Eye (tissue), 1 donor: ENCODE data around the gene MT1E.
A peak's percentile ranks its signal among the peaks of the same experiment; 100 is the strongest.
"Not testable (repeated sequence)": the region's sequence is repeated elsewhere in the genome, so short reads cannot be mapped to it uniquely, and the experiment has no call there.

Experiments
- DNase-seq: peaks from one replicate; pipeline ENCODE4 v3.0.0-alpha.2; 2015

MT1E gene

DNA sequence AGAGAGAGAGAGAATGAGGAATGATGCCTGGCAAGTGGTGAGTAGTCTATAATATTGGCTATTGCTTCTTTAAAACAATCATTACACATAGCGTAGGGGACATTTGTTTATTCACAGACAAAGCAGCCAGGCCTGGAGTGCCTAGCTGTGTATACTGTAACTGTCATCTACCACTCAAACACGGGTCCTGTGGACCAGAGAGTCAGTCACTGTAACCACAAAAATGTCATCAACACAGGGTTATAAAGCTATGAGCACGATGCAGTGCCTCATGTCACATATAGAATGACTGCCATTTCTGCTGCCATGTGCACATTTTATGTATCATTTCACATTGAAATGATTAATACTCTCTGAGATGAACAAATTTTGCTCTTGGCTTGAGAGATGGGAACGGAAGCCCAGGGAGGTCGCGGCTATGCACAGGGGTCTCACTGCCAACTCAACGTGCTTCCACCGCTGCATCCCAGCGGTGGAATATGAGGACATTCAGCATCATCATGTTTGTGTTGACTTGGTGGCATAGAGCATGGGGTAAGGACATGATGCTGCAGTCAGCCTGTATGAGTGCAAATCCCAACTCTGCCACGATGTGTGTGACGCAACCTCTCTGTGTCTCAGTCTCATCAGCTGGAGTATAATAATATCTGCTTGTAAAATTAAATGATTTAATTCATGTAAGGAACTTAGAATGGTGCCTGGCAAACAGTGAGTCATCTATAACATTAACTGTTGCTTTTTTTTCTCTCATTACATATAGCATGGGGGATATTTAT is 47.4 kb downstream of the MT1E start:
- DNase-seq = no peak

DNA sequence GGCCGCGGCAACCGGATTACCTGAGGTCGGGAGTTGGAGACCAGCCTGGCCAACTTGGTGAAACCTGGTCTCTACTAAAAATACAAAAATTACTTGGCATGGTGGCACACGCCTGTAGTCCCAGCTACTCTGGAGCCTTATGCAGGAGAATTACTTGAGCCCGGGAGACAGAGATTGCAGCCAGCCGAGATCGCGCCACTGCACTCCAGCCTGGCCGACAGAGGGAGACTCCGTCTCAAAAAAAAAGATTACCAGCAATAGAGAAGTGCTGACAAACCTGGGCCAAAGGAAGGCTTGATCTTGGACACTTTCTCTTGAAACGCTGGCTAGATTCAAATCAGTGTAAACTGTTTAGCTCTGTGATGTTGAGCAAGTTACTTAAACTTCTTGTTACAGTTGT is 48.3 kb downstream of the MT1E start:
- DNase-seq = peak; percentile 56

DNA sequence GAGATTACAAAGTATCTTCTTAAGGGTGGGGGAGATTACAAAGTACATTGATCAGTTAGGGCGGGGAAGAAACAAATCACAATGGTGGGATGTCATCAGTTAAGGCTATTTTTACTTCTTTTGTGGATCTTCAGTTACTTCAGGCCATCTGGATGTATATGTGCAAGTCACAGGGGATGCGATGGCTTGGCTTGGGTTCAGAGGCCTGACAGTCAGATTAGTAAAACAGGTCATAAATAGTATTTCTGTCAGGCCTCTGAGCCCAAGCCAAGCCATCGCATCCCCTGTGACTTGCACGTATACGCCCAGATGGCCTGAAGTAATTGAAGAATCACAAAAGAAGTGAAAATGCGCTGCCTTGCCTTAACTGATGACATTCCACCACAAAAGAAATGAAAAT is 49.0 kb downstream of the MT1E start:
- DNase-seq = not testable (repeated sequence)

DNA sequence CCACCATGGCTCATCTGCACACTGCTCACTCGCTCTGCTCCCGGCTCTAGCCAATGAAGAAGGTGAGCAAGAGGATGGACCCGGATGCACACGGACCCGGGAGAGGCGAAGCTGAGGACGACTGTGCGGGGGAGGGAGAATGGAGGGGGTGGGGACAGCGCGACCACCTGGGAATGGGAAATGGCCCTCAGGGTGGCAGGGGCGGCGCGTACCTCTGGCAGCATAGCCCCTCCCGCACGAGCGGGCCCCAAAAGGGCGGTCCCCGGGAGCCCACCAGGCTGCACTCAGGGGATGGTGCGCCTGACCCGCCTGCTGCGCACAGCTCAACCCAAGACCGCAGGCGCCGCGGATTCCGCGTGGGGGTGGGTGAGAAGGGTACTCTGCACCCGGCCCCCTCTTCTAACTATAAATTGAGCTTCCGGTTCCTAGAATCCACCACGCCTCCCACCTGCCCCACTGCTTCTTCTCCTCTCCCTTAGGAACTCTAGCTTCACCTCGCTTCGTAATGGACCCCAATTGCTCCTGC is 50.2 kb downstream of the MT1E start:
- DNase-seq = no peak
